SKM-1 treated with dmso at 0.1 percent for 144 hours (cell line): ENCODE results near the gene PARD3B.

Source experiments
- DNase-seq: peaks from one replicate; lab custom pipeline; 2025; ENCODE audit not compliant: unreplicated experiment; lab: John Stamatoyannopoulos, UW

PARD3B gene

GRCh38 chr2:204986641-204987040 is 441.4 kb downstream of the PARD3B start:
- DNase-seq: no peak

DNA sequence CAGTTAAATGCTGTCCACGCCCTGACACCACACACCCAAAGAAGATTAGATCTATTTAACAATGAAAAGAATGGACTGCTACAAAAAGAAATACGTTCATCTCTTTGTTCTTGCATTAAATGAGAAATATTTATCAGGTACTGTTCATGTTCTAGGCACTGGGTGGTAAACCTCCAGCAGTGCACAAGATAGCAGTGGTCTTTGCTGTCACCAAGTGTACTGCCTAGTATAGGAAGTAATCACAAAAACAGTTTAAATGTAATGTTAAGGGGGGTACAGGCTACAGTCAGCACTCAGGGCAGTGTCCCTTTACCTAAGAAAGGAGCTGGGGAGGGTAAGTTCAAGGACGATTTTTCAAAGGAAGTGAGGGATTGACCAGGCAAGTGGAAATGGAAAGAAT is 443.6 kb downstream of the PARD3B start:
- no peak for DNase-seq

DNA sequence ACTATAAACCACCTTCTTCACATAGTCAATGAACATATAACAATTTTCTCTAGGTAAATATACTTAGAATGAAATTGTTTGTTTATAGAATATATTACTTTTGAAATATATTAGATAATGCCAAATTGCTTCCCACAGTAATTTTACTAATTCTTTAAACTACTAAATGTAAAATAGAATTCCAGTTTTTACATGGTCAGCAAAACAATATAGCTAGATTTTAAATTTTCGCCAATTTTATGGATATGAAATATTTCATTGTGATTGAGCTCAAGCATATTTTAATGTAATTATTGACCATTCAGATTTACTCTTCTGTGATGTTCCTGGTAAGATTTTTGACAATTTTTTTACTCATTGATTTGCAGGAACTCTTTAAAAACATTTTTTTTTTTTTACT is 444.6 kb downstream of the PARD3B start:
- no peak for DNase-seq

GRCh38 chr2:205001300-205001966 is 456.2 kb downstream of the PARD3B start:
- DNase-seq: no peak

GRCh38 chr2:205002390-205002789 is 457.1 kb downstream of the PARD3B start:
- no peak for DNase-seq

- no peak for DNase-seq
Measured at GRCh38 chr2:205003288-205003687, 458.0 kb downstream of the PARD3B start.

GRCh38 chr2:205010196-205010595 is 464.9 kb downstream of the PARD3B start:
- DNase-seq: no peak

DNA sequence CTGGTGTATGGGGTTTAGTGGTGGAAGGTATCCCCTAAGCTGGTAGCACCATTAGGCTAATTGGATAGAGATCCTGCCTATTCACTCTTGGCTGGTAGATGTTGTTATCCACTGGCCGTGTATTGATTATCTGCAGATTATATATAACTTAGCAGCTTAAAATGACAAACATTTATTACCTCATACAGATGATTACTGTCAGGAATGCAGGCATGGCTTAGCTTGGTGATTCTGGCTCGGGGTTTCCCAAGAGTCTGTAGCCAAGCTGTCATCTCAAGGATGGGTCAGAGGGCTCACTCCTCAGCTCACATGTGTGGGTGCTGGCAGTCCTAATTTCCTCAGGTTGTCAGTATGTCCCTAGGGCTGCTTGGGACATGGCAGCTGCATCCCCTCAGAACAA is 465.8 kb downstream of the PARD3B start:
- DNase-seq: no peak

DNA sequence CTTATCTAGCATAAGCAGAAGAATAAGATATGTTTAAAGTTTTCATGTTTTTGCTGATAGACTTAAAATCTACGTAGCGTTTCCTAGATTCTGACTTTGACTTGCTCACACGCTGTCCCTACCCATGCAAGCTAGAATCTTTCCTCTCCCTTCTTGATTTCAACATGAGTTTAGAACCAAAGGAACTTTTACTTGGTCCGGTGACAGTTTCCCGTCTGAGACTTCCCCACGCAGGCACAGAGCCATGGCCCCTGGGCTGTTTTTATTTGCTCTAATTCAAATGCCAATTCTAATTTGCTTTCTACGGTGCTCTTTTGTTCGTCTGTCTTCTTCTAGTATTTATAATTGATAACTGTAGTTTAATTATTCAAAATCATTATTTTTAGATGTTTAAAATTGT is 467.7 kb downstream of the PARD3B start:
- DNase-seq: no peak

- no peak for DNase-seq
Measured at GRCh38 chr2:205013586-205013985, 468.3 kb downstream of the PARD3B start.

- DNase-seq: no peak
Measured at GRCh38 chr2:205014201-205014600, 468.9 kb downstream of the PARD3B start.

DNA sequence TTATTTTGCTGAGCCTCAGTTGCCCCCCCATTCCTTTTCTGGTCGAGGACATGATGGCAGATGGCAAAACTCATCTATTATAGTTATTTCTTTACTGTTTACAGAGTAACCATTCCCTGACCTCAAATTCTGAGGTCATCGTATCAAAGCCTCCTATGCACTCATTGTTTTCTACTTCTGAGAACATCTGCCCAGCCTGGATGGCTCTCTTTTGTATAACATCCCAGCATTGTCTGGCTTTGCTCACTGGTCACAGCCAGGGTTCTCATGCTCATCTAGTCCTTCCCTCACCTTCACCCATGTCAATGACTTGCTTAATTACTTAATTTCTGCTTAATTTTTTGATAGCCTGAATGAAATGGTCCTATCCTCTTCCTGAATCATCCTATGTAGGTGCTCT is 472.1 kb downstream of the PARD3B start:
- DNase-seq: no peak

DNA sequence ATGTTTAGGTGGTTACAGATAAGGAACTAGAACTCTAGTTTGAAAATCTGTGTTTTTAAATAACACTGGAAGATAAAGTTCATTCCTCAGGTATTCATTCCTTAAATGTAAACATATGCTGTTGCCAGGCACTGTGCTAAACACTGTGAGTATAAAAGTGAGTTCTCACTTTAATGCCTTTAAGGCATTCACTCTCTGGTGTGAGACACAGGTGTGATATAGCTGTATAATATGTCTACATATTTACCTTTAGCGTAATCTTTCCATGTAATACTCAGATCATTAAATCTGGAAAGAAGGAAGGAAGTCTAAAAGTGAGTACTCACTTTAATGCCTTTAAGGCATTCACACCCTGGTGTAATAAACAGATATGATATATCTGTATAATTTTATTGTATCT is 472.6 kb downstream of the PARD3B start:
- DNase-seq: no peak

DNA sequence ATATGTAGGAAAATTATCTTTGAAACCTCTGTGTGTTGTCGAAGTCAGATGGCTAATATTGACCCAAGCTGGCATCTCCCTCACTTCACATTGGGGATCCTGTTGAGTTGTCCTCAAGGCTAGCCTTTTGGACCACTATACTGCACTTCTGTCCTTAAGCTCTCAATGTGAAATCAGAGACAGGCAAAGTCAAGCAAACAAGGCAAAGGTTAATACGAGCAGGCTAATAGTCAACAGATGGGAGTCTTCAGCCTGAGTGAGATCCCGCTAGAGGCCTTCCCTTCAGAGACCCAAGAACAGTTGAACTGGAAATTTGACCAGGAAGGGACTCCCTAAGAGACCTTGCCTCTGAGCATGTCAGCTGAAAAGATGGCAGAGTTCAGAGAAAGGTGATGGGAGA is 475.4 kb downstream of the PARD3B start:
- no peak for DNase-seq

DNA sequence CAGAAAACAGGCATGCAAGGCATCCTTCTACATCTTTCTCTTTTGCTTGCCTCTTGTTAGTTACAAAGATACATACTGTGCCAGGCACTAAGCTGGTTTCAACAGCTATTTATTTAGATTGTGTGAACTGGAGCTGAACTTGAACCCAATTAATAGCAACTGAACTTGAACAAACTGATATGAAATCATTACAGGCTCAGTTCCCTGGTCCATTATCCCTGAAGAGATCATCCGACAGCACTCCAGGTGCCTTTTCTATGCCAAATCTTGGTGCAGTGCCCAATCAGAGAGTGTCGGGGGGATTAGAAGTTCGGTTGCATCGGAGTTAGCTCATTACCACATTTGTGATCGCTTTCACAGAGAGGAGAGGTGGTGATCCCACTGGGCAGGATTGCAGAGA is 477.6 kb downstream of the PARD3B start:
- DNase-seq: no peak

DNA sequence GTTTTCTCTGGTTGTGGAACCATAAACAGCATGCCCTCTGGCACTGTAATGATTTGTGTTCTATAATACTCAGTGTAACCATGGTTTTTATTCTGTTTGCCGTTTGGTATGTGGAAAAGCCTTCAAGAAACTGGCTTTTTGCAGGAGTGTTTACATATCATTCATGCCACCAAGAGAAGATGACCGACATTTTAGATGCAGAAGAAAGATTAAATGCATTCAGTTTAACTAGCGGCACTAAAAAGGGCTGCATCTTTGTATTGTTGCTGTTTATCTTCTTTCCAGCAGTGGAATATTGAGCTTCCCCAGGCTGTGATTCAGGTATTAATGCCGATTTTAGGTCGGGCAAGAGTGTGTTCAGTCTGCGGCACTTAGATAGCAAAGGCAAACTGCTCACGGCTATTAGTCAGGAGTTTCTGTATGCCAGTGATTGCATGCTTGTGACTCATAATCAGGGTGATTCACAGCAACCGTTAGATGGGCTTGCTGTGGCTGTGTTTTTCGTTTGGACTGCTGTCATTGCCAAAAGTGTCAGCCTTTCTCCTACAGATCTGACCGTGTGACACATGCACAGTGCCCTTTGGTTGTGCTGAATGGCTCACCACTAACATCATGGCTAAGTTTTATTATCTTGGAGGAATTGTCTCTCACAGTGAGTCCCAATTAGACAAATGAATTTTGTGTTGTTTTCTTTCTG is 479.7 kb downstream of the PARD3B start:
- no peak for DNase-seq

- no peak for DNase-seq
Measured at GRCh38 chr2:205025580-205026240, 480.4 kb downstream of the PARD3B start.

DNA sequence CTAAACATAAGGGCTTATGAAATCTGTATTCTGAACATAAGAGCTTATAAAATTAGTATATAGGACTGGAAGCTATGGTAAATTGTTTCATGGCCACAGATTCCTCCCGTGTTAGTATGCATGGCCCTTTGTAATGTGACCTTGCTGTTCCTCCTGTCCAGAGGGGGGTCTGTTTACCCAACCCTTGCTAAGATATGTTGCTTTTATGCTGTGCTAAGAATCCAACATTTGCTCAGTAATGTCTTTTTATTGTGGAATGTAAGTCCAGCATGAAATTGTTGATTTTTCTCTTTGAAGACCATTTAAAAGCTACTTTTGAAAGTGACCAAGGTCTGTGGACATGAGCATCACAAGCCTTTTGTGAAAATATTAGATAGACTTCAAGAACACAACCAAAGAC is 485.4 kb downstream of the PARD3B start:
- DNase-seq: no peak

DNA sequence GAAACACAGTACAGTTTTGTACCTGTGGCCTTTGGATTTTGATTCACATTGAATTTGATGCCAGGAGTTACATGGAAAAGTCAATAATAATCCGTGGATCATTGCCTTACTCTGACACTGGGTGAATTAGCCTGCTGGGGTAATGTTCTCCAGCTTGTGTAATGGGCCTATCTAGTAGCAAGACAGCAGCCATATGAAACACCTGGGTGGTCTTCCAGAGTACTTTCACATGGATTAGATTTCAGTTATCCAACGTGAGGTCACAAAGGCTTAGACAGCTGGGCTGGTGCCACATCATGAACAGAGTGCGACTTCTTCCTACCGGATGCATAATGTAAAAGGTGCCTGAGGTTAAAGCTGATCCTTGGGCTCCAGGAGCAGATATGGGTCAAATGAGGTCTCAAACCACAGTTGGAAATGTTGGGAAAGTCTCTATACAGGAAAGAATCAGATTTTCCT is 486.8 kb downstream of the PARD3B start:
- no peak for DNase-seq

DNA sequence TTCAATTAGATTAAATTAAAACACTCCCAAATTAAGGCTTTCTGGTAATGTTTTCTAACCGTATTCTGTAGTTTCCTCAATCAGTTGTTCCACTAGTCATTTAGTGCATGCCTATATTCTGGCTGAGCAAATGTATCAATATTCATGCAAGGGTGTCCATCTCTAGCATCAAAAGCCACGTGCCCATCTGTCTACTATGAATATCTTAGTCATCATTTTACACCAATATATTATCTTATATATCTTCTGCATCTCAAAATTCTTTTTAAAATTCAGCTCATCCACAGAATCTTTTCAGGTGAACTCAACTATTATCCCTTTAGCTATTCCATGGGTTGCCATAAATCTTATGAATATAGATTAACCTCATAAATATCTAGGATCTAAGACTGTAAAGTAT is 488.2 kb downstream of the PARD3B start:
- DNase-seq: no peak

DNA sequence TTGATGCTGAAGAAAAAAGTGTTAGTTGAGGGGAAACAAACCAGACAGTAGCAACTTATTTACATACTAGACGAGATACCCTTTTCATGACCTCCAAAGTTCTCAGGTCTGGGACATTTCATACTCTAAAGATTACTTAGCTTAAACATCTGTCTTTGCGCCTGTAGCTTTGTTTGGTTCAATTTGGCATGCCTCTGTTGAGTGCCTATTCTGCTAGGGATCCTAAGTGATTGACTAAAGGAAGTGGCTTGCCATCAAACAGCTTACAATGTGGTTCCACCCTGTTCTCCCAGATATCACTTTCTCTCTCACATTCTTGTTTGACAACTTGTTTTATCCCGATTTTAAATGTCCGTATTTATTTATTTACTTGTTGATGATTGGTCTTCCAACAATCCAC is 488.8 kb downstream of the PARD3B start:
- DNase-seq: no peak

- DNase-seq: no peak
Measured at GRCh38 chr2:205040323-205040722, 495.0 kb downstream of the PARD3B start.
